Glomerular endothelial cell (primary cell): ENCODE results near the gene LRMDA. TPM values are rescaled to one million over a fixed set of nuclear protein-coding genes. Genes with fewer than 3 reads are reported as not detected.

Source experiments
- DNase-seq: peaks from one replicate; pipeline ENCODE4 v3.0.0-alpha.2; 2011; ENCODE audit warnings: low read depth, low spot score; ENCODE audit errors: extremely low read depth
- total RNA-seq: library from RNA; depleted of rRNA; stranded (reverse); fragments of >200 nt; gene quantifications from 2 replicates; pipeline ENCODE4 v1.2.3, GENCODE V29; 2015

The LRMDA gene
- total RNA-seq, 1 donor from 2014 or later: 25.7 TPM

GRCh38 chr10:76029782-76030181 is 598.4 kb downstream of the LRMDA start:
- no peak for DNase-seq

DNA sequence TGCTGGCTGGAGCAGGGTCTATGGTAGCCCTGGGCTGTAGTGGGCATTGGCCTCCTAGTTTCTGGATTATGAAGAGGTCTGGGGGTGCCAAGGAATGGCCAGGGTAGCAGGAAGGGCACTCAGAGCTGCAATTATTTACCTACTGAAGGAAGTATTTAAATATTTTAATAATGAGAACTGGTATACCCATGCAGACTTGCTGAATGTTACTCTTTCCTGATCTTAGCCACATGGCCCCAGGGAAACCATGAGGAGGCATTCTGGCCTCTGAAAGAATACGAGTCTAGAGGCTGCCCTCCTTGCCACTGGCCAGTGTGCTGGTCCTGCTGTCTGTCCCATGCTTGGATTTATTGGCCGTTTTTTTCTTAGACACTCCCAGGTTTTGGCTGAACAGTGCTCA is 599.7 kb downstream of the LRMDA start:
- no peak for DNase-seq

GRCh38 chr10:76031769-76032699 is 600.6 kb downstream of the LRMDA start:
- no peak for DNase-seq

- no peak for DNase-seq
These were observed 601.2 kb downstream of the LRMDA start for GRCh38 chr10:76032700-76033039.

DNA sequence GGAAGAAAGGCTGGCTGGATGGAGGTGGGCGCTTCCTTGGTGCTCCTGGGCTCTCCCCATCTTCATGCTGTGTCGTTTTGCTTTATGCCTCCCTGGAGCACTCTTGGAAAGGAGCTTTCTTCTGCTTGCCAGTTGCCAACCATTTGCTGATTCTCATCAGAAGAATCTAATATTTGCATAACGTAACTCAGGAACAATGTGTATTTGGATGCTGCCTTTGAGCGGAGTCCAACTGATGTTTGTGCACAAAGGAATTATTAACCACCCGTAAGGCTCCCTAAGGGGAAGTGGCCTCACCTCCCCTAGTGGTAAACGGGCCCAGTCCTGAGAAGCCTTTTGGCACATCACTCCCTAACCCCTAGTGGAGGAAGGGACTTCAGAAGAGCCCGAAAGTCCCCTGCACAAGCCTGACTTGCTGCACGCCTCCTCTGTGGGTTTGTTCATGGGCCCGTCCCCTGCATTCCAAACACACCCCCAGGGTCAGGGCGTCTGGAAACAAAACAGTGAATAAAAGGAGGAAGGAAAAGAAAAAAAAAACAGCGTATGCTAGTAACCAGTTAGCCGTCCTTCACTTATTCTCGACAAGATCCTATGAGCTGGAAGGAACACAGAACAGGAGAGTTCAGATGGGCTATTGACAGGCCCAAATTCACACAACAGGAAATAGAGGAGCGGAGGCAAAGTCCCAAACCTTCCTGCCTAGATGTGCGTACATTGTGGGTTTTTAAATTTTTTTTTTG is 602.2 kb downstream of the LRMDA start:
- no peak for DNase-seq

DNA sequence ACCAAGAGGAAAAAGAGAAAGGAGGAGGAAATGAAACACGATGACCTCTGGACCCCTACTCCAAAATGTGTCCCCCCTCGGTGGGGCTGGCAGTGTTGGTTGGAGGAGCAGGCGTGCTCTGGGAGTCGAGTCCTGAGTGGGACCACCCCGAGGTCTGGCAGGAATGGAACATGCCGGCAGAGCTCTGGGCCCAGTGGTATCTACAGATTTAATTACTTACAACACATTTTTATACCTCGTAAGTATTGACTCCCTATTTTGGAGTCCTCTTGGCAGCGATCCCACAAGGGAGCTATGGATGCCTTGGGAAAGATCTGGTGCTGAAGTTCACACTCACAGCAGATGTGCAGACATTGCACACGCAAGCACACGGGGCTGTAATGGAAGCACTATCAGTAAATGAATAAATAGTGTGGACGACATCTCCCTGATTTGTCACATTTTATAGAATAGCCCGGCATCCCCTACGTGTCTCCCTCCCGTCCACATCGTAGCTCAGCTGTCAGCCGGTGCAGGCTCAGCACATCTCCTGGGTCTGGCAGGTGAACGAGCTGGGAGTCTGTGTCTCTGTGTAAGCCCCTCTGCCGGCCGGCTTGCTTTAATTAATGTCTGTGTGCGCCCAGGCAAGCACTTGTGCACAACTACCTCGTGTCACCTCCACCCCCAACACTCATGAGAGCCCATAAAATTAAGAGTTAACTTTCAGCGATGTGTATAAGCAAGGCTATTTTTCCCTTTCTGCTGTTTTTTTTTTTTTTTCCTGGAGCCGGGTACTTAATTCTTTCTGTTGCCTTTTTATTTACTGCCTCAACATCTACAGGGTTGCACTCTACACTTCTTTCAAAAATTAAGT is 603.2 kb downstream of the LRMDA start:
- DNase-seq: no peak

DNA sequence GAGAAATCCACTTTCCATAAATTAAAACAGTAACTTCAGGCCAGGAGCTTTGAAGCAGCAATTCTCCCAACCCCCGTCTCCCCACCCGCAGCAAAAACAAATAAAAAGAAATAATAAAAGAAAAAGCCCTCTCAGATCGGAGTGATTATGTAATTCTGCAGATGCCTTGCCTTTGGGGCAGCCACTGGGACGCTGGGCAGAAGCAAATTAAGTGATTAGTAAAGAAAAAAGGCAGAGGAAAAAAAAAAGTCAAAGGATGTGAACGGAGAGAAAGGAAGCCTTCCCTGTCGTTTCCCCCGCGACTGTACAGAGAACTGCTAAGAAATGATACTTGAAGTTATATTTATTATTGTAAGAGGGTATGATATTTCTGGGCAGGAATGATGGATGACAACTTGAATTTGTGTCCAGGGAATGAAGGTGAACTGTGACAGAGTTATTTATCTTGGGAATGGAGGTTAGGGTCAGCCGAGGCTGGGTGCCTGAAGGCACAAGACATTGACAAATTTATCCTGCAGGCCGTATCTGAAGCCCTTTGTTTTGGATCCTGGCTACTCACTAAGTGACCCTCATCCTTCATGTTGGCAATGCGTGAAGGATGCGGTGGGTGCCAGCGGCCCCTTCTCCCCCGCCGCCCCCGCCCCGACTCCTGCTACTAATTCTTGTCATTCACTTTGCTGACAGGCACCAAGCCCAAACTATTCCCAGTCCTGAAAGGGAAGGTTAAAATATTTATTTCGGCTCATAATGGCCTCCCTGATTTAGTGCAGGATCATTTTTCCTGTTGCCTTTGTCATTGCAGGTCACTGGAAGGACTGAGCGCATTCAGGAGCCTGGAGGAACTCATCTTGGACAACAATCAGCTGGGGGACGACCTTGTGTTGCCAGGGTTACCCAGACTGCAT is 604.0 kb downstream of the LRMDA start:
- DNase-seq: no peak

- DNase-seq: peak; percentile 10
These were observed 604.9 kb downstream of the LRMDA start for GRCh38 chr10:76036111-76036940.

DNA sequence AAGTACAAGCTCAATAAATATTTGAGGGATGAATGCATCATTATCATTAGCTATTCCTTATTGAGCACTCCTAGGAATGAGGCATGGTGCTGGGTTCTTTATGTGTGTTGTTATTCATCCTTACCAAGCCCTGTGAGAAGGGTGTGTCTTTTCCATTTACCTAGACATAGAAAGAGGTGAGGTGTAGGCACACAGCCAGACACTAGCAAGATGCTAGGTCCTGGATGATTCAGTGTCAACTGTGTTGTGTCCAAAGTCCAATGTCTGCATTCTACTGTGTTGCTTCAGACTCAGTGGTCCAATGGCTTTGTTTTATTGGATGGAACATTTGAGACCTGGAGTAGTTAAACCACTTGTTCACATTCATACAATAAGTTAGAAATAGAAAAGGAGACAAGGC is 605.5 kb downstream of the LRMDA start:
- DNase-seq: no peak

GRCh38 chr10:76037531-76038155 is 606.2 kb downstream of the LRMDA start:
- DNase-seq: no peak

DNA sequence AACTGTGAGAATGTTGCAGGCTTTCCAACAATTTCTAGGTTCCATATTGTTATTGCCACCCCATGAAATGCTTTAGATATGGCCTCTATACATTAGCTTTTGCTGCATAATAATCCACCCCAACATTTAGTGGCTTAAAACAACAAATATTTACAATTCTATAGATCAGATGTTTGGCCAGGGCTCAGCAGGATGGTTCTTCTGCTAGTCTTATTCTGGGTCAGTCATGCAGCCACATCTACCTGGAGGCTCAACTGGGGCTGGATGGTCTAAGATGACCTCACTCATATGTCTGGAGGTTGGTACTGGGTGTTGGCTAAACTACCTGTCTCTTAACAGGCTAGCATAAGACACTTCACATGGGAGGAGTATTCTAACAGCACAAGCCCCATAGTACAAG is 607.3 kb downstream of the LRMDA start:
- no peak for DNase-seq

DNA sequence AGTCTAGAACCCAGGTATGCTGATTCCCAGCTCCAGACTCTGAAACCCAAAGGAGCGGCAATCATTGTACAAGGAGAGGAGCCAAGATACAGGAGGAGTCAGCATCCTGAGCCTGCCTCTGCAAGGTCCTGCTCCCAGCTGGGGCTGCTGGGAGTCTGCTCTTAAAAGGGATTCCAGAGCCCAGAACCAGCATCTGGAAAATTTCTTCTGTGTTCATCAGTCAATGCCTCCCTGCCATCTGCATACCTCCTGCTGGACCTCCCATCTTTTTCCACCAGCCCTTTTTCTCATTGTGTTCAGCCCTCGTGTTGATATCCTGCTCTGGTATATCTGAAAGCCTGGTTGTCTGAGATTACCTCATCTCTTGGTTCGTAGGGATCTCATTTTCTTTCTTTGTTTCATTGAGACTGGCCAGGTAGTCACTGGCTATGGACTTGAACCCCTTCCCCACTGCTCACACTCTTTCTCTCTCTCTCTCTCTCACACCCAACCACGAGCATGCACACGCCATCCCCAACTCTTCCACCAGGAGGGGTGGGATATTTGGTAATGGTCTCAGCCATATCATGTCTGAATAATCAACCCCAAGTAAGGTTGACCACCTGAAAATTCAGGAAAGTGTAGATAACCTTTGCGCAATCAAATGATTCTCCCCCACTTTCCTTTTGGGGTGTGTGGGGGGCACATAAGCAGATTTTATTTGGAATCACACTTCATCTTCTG is 608.8 kb downstream of the LRMDA start:
- no peak for DNase-seq

GRCh38 chr10:76040830-76041220 is 609.4 kb downstream of the LRMDA start:
- DNase-seq: no peak

GRCh38 chr10:76041551-76041950 is 610.1 kb downstream of the LRMDA start:
- no peak for DNase-seq

DNA sequence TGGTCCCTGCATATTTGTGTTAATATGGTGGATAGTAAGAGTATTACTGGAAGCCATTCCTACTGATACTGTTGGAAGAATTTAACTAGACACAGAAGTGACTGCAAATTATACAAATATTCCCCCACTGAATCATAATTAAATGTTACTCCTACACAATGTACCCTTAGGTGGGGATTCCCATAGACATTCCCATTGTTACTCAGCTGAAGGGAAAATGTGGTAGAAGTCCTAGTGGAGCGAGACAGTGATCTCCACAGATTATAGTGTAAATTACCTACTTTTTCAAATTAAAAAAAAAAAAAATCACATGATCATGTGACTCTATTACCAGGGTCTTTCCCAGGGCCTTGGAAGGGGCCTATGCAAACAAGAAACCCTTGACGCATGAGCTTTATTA is 611.8 kb downstream of the LRMDA start:
- DNase-seq: no peak

- no peak for DNase-seq
These were observed 613.3 kb downstream of the LRMDA start for GRCh38 chr10:76044751-76045150.

- DNase-seq: no peak
These were observed 613.8 kb downstream of the LRMDA start for GRCh38 chr10:76045174-76045573.

GRCh38 chr10:76047521-76047920 is 616.1 kb downstream of the LRMDA start:
- no peak for DNase-seq
